GM18907 (cell line): Measurements from ENCODE around the gene EIF2B1.
"Not testable (repeated sequence)": the region's sequence is repeated elsewhere in the genome, so short reads cannot be mapped to it uniquely, and the experiment has no call there.

Experiments used
- ATAC-seq: cut with Tn5 transposase; IDR thresholded peaks from one replicate; pipeline ENCODE4 v1.9.1; 2021; ENCODE audit warnings: mild to moderate bottlenecking, moderate library complexity; ENCODE audit not compliant: unreplicated experiment

The EIF2B1 gene

GRCh38 chr12:123621101-123621500 is 12.4 kb downstream of the EIF2B1 start:
- no peak for ATAC-seq

DNA sequence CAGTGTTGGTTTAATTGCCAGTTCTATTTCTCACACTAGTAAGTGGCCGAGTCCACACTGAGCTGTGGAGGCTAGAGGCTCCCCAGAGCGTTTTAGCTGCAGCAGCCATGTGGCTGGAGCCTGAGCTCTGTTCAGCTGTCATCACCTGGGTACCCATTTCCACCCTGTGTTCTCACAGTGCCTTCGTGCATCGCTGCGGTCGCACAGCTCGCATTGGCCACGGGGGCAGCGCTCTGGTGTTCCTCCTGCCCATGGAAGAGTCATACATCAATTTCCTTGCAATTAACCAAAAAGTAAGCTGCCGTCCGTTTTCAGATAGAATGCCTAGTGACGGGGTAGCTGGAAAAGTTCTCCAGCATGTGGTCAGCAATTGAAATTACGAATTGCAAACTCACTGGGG is 15.9 kb downstream of the EIF2B1 start:
- ATAC-seq: no peak

- no peak for ATAC-seq
These were observed 16.3 kb downstream of the EIF2B1 start for GRCh38 chr12:123617144-123617543.

GRCh38 chr12:123614531-123614930 is 19.0 kb downstream of the EIF2B1 start:
- no peak for ATAC-seq

- ATAC-seq: no peak
These were observed 19.4 kb downstream of the EIF2B1 start for GRCh38 chr12:123614110-123614509.

GRCh38 chr12:123608182-123608581 is 25.3 kb downstream of the EIF2B1 start:
- ATAC-seq: no peak

DNA sequence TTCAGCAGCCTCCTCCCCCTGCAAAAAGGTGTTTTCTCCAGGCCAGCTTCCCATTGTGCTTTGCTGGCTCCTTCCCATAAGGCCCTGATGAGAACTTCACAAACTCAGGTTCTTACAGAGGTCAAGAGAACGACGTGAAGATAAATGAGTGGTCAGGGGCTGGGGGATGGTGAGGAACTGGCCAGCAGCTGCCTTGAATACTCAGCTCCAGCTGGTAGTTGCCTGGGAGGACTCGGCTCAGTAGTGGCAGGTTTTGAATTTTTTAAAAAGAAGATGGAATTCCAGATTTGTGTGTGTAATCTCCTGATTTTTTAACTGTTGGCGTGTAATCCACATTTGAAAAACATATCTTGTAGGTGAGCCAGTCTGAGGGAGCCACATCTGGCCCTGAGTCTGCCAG is 25.7 kb downstream of the EIF2B1 start:
- no peak for ATAC-seq

GRCh38 chr12:123603495-123603894 is 30.0 kb downstream of the EIF2B1 start:
- not testable (repeated sequence) for ATAC-seq

DNA sequence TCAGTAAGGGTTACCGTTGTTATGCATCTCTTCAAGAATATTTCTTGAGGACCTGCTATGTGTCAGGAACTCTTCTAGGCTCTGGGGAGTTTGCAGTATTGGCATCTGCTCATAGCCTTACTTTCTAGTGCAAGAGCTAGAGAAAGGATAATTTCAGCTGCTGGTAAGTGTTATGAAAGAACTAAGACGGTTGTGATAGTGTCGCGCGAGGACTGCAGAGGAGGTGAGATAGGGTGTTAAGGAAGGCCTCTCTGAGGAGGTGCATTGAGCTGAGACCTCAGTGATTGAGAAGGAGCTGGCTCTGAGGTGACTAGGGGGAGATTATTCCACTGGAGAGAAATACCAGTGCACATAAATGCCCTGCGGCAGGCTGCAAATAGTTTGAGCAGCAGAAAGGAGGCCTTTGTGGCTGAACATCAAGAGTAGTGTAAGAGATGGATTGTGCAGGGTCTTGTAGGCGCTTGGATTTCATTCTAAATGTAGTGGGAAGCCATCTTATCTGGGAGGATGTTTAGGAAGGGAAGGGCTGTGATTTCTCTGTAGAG is 30.8 kb downstream of the EIF2B1 start:
- no peak for ATAC-seq

DNA sequence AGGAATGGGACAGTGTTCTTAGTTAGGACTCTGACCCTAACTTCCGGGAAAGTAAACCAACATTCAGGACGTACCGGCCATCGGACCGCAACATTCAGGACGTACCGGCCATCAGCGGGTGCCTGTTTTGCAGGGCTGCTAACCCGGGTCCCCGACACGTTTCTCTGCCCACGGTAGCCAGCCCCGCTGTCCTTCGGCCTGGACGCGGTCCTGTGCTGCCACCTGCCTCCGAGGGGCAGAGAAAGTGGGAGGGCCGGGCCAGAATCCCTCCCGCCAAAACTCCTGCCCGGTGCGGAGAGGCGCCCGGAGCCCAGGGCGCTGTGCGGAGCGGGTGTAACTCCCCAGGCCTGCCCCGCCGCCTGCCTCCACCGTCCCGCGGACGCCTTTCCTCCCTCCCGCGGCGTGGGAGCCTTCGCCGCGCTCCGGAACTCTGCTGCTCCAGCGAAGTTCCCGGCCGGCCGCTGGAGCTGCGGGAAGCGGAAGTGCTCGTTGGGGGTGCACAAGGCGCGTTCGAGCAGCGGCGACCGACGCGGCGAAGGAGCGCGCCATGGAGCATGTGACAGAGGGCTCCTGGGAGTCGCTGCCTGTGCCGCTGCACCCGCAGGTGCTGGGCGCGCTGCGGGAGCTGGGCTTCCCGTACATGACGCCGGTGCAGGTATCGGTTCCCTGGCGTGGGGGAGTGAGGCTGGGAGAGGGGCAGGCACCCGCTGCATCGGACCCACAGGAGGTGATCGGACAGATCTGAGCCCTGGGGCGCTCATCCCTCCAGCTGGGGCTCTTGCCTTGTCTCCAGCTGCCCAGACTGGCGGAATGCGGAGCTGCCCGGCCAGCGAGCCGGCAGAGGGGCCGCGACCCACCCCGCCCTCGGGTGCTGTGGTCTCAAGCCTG is 31.6 kb downstream of the EIF2B1 start, which contains the start of gene DDX55:
DDX55 (plus strand) TSS at position 498 of the 888 bp plus-strand sequence; CDS start at position 548, 50 bp downstream.
- peak; percentile 90 for ATAC-seq

GRCh38 chr12:123599721-123600120 is 33.8 kb downstream of the EIF2B1 start:
- no peak for ATAC-seq

DNA sequence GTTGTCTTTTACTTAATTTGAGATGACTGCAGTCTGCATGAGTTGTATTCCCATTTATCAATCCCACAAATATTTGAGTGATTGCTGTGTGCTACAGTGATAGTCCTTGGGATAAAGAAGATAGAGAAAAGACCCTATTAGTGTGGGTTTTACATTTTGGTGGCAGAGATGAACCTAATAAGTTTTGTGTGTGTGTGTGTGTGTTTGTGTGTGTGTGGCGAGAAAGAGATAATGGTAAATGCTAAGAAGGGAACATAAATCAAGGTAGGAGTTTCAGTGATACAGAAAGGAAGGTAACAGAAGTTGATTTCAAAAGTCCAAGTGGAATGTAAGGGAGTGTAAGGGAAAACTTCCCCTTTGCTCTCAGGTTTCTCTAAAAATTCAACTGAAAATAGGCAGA is 34.2 kb downstream of the EIF2B1 start:
- no peak for ATAC-seq

DNA sequence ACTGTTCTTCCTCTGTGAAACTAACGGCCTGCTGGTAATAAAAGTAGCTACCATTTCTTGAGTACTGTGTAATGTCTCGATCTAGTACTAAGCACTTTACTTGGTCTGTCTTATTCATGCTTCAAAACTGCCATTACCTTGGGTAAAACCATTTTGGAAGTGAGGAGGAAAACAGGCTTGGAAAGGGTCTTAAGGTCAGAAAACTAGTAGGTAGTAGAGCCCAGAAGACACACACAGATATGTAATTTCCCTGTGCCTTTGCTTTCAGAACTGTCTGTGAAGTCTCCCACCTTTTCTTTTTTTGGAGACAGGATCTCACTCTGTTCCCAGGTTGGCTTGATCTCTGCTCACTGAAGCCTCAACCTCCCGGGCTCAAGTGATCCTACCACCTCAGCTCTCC is 35.0 kb downstream of the EIF2B1 start:
- no peak for ATAC-seq

- no peak for ATAC-seq
These were observed 36.4 kb downstream of the EIF2B1 start for GRCh38 chr12:123597100-123597499.

DNA sequence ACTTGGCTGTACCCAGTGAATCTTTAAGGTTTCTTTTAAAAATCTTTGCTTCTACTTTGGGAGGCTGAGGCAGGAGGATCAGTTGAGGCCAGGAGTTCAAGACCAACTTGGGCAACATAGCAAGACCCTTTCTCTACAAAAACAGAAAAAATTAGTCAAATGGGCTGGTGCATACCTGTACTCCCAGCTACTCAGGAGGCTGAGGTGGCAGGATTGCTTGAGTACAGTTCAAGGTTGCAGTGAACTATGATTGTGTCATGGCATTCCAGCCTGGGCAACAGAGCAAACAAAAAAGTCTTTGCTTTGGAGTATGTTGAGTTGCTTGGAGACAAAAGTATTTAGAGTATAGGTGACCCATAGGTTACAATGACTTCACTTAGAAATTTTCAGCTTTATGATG is 37.8 kb downstream of the EIF2B1 start:
- no peak for ATAC-seq

DNA sequence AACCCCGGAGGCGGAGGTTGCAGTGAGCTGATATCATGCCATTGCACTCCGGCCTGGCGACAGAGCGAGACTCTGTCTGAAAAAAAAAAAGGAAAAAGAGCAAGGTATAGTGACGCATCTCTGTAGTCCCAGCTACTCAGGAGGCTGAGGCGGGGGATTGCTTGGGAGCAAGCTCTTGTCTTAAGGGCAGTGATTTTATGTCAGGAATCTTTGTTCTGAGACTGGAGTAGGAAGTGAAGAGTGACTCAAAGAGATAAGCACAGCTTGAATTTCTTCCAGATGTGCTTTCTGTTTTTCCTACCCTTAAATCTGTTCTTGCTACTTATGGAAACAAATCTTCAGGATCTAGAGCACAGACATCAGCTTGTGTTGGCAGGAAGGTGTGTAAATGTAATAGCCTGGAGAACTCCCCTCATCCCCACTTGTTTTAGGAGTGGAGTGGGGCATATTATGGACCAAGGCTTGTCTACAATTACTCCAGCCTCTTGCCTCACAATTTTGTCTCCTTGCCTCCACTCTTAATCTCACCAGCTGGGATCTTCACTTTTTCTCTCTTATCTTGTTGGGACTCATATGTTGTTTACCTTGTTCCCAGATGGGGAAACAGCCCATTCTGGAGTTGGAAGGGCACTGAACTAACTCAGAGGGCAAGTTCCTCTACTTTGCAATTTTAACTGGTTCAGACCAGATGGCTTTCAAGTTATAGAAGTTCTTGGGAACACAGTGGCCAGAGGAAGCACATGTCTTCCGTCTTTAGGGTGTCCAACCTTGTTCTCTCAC is 41.6 kb downstream of the EIF2B1 start:
- ATAC-seq: no peak

- ATAC-seq: no peak
These were observed 52.7 kb downstream of the EIF2B1 start for GRCh38 chr12:123580772-123581171.

GRCh38 chr12:123578829-123579228 is 54.7 kb downstream of the EIF2B1 start:
- ATAC-seq: not testable (repeated sequence)

- no peak for ATAC-seq
These were observed 55.2 kb downstream of the EIF2B1 start for GRCh38 chr12:123578243-123578642.

GRCh38 chr12:123576611-123577010 is 56.9 kb downstream of the EIF2B1 start:
- ATAC-seq: no peak

DNA sequence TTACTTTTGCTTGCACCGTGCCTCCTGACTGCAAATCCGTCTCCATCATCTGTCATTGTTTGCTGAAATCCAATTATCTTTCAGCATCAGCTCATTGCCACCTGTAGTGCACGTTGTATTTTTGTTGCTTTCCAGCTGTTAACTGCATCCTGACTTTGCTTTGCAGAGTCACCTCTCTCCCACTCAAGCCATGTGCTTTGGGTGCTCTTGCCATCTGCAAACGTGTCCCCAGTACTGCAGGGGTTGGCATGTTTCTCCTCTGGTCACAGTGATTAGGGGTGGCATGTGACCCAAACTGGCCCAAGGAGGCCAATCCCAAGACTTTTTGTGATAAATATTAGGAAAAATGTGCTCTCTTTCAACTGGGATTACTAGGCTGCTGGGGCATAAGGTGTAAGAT is 59.6 kb downstream of the EIF2B1 start:
- no peak for ATAC-seq

GRCh38 chr12:123572391-123572790 is 61.1 kb downstream of the EIF2B1 start:
- ATAC-seq: no peak
